ENCODE results near the gene CELF6.
"Not testable (repeated sequence)": the region's sequence is repeated elsewhere in the genome, so short reads cannot be mapped to it uniquely, and the experiment has no call there.

CELF6 gene

DNA sequence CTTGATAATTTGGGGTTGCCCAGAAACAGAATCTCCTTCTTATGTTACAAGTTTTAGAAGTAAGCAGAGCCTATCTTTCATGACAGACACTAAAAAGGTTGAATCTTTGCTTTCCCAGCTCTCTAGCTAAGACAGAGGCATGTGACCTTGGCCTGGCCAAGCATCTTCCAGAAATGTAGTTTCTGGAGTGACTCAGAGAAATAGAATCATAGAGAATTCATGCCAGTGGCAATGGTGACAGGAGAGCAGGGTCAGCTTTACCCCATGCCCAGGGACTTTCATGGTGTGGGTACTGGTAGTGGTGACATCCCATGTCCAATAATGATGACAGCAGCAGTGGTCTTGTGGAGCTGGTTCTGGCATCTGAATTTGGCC, 43.6 kb downstream of the CELF6 start:
- in situ Hi-C loops (cut with MboI; ENCODE audit: low sequenced_read_pairs) = no loop called here
- Histone ChIP-seq H3K36me3 (replicated peaks) (no peaks in the 10 kb centered on the region; the same call in 1 of the 2 replicates), H3K4me1 (peaks cover 10% of the 10 kb centered on the region), H3K4me3 (no peak overlapping the region), H3K9me3 (no peaks in the 10 kb centered on the region), H3K27me3 (ENCODE audit: low read depth) (0 out of 2 replicates have a peak, but pooled peaks cover 2% of the 10 kb centered on the region)
- no peak for DNase-seq (ENCODE audit: low spot score in 2 of 2)

GRCh38 chr15:72275635-72276325, 44.2 kb downstream of the CELF6 start:
- H3K27me3 ChIP-seq (ENCODE audit: low read depth); DNase-seq (ENCODE audit: low spot score in 2 of 2); H3K36me3 ChIP-seq (replicated peaks); H3K4me3 ChIP-seq; in situ Hi-C loops (cut with MboI; ENCODE audit: low sequenced_read_pairs); H3K9me3 ChIP-seq: not testable (repeated sequence)
- peaks cover 15% of the 10 kb centered on the region for H3K4me1 ChIP-seq

- Histone ChIP-seq H3K4me3 (peak overlapping the region; percentile 85), H3K36me3 (replicated peaks) (peaks cover 28% of the 10 kb centered on the region), H3K4me1 (peaks cover 21% of the 10 kb centered on the region), H3K27me3 (ENCODE audit: low read depth) (no peaks in the 10 kb centered on the region), H3K9me3 (no peaks in the 10 kb centered on the region)
- DNase-seq (ENCODE audit: low spot score in 2 of 2) = no peak
- in situ Hi-C loops (cut with MboI; ENCODE audit: low sequenced_read_pairs) = no loop called here
These were observed 47.0 kb downstream of the CELF6 start for GRCh38 chr15:72272997-72273352.

DNA sequence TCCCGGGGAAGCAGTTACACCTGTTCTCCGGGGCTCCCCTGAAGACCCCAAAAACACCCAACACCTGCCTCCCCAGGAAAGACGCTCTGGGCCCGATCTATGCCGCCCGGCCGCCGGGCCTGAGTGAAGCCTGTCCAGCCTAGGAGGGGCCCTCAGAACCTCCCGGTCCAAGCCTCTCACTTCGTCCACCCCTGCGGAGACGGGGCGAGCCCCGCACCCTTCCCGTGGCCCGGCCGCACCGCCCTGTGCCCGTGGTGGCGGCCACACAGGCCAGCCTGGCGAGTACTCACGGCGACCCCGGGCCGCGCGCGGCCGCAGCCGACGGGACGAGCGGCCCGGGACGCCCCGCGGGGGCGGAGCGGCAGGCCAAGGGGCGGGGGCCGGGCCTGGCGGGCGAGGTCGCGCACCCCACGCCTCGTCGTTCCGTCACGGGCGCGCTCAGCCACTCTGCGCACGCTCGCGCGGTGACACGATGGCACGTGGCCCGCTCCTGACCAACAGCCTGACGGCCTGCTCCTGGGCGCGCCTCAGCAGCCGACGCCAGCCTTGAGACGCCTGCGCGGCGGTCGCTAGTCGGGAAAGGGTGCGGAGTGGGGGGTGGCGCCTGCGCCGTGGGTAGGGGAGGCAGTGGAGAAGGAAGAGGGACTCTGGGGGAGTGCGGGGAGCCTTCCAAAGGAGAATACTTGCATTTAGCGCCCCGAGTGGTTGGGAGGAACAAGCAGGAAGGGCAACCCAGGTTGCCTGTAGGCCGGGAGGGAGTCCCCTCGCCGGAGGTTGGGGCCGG, 47.6 kb downstream of the CELF6 start, which contains the start of gene PARP6:
Gene PARP6 (minus strand): TSS at position 342 of the 784 bp plus-strand sequence. CDS start 5,077 bp downstream, outside the sequence.
- peaks cover 21% of the 10 kb centered on the region for H3K4me1 ChIP-seq
- in situ Hi-C loops (cut with MboI; ENCODE audit: low sequenced_read_pairs) = no loop called here
- H3K27me3 ChIP-seq (ENCODE audit: low read depth) = no peaks in the 10 kb centered on the region
- no peaks in the 10 kb centered on the region for H3K9me3 ChIP-seq
- peaks cover 34% of the 10 kb centered on the region for H3K36me3 ChIP-seq (replicated peaks)
- peak within 1 kb of the TSS; percentile 85 for H3K4me3 ChIP-seq
- DNase-seq (ENCODE audit: low spot score in 2 of 2) = peak; percentile 100

DNA sequence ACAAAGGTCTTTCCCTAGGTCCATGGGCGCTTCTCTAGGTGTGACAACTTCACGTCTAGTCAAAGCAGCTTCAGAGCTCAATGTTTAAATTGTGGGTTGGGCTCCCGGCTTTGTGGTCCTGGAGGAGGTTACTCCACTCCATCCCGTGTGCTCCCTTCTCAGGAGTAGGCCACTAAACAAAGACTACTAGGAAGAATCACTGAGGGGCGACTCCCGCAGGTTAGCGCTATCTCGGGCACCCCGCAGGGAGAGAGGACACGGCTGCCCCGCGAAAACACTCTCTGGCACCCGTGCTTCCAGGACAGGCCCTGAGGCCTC, 48.1 kb downstream of the CELF6 start:
- Histone ChIP-seq H3K36me3 (replicated peaks) (peaks cover 40% of the 10 kb centered on the region), H3K9me3 (no peaks in the 10 kb centered on the region), H3K4me3 (peak overlapping the region; percentile 85), H3K4me1 (peaks cover 21% of the 10 kb centered on the region), H3K27me3 (ENCODE audit: low read depth) (no peaks in the 10 kb centered on the region)
- DNase-seq (ENCODE audit: low spot score in 2 of 2) = peak; percentile 41 to 54
- in situ Hi-C loops (cut with MboI; ENCODE audit: low sequenced_read_pairs) = no loop called here

DNA sequence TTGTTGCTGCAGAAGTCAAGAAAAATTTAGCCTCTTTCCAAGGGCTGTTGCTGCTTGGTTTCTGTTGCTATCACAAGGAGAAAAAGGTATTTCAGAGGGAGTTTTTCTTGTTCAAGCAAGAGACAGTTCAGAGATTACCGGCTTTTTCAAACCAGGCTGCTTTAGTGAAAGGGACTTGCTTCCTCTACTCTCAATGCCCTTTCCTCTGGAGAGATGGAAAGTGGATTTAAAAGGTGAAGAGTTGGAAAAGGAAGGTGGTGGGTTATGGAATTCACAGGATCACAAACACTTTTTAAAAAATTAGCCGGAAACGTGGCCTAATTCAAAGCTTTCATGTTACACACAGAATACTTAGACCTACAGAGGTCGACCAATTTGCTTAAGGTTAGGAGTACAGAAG, 48.7 kb downstream of the CELF6 start:
- Histone ChIP-seq H3K4me3 (peak overlapping the region; percentile 85), H3K27me3 (ENCODE audit: low read depth) (no peaks in the 10 kb centered on the region), H3K9me3 (no peaks in the 10 kb centered on the region), H3K4me1 (peaks cover 21% of the 10 kb centered on the region), H3K36me3 (replicated peaks) (peaks cover 46% of the 10 kb centered on the region)
- in situ Hi-C loops (cut with MboI; ENCODE audit: low sequenced_read_pairs) = no loop called here
- no peak for DNase-seq (ENCODE audit: low spot score in 2 of 2)

DNA sequence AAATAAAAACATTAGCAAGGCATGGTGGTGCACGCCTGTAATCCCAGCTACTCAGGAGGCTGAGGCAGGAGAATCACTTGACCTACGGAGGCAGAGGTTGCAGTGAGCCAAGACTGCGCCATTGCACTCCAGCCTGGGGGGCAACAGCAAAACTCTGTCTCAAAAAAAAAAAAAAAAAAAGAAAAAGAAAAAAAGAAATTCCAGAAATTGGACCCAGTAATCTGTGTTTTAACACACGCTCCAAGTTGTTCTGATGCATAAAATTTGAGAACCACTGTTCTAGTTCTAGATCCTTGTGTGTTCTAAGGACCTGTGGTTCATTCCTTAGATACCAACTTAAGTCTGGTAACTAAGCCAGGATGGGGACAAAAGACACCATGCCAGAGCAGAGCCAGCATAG, 50.2 kb downstream of the CELF6 start:
- Histone ChIP-seq H3K4me1 (peaks cover 21% of the 10 kb centered on the region), H3K36me3 (replicated peaks) (peaks cover 61% of the 10 kb centered on the region), H3K9me3 (no peaks in the 10 kb centered on the region), H3K4me3 (no peak overlapping the region), H3K27me3 (ENCODE audit: low read depth) (no peaks in the 10 kb centered on the region)
- in situ Hi-C loops (cut with MboI; ENCODE audit: low sequenced_read_pairs) = no loop called here
- no peak for DNase-seq (ENCODE audit: low spot score in 2 of 2)

- no peaks in the 10 kb centered on the region for H3K9me3 ChIP-seq
- no peaks in the 10 kb centered on the region for H3K27me3 ChIP-seq (ENCODE audit: low read depth)
- H3K4me3 ChIP-seq = no peak overlapping the region
- H3K4me1 ChIP-seq = no peaks in the 10 kb centered on the region
- in situ Hi-C loops (cut with MboI; ENCODE audit: low sequenced_read_pairs) = no loop called here
- DNase-seq (ENCODE audit: low spot score in 2 of 2) = no peak
- peaks cover 97% of the 10 kb centered on the region for H3K36me3 ChIP-seq (replicated peaks)
These were observed 54.9 kb downstream of the CELF6 start for GRCh38 chr15:72265031-72265430.

DNA sequence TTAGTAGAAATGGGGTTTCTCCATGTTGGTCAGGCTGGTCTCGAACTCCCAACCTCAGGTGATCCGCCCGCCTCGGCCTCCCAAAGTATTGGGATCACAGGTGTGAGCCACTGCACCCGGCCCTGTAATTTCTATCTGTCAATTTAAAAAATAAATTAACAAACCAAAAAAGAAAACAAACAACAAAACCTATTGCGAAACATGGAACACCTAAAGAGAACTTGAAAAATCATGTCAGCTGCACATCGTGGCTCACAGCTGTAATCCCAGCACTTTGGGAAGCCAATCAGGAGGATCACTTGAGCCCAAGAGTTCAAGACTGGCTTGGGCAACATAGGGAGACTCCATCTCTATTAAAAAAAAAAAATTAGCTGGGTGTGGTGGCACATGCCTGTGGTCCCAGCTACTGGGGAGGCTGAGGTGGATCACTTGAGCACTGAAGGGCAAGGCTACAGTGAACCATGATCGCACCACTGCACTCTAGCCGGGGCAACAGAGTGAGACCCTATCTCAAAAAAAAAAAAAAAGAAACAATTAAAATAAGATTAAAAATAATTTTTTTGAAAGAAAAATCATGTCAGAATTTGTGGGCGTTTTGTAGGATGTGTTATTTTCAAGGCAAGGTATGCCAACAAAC, 67.2 kb downstream of the CELF6 start:
- Histone ChIP-seq H3K4me3 (no peak overlapping the region), H3K4me1 (peaks cover 17% of the 10 kb centered on the region), H3K27me3 (ENCODE audit: low read depth) (no peaks in the 10 kb centered on the region), H3K36me3 (replicated peaks) (peaks cover 90% of the 10 kb centered on the region), H3K9me3 (no peaks in the 10 kb centered on the region)
- DNase-seq (ENCODE audit: low spot score in 2 of 2) = no peak
- in situ Hi-C loops (cut with MboI; ENCODE audit: low sequenced_read_pairs) = no loop called here

DNA sequence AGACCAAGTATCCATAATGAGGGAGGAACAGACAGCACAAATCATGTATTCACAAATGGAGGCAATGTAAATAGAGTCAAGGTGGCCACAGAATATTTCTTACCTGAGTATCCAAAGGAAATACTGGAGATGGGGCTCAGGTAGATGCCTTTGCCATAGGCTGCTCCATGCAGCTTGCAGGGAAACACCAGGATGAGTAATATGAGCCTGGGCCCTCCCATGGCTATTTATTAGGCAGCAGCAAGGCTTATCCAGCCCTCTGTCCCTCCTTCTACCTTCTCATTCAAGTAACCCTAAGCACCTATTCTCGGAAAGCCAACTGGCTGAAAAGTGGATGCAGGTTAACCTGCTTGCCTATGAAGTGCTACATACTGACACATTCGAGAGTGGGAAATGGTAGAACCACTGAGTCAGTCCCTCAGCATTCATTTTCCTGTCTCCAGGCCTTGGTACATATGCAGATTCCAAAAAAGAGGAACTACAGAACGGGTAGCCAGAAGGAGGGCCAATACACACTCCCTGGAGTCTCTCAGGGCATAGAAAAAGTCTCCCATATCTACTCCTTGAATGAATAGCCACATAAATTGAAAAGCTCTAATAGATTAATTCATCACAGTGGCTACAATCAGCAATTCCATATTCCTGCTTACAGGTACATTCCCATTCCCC, 70.7 kb downstream of the CELF6 start:
- in situ Hi-C loops (cut with MboI; ENCODE audit: low sequenced_read_pairs) = no loop called here
- Histone ChIP-seq H3K27me3 (ENCODE audit: low read depth) (no peaks in the 10 kb centered on the region), H3K4me1 (peaks cover 17% of the 10 kb centered on the region), H3K9me3 (no peaks in the 10 kb centered on the region), H3K36me3 (replicated peaks) (peaks cover 78% of the 10 kb centered on the region), H3K4me3 (no peak overlapping the region)
- DNase-seq (ENCODE audit: low spot score in 2 of 2) = no peak

- Histone ChIP-seq H3K9me3 (no peaks in the 10 kb centered on the region), H3K36me3 (replicated peaks) (peaks cover 78% of the 10 kb centered on the region), H3K4me3 (no peak overlapping the region), H3K27me3 (ENCODE audit: low read depth) (no peaks in the 10 kb centered on the region), H3K4me1 (peaks cover 17% of the 10 kb centered on the region)
- DNase-seq (ENCODE audit: low spot score in 2 of 2) = no peak
- in situ Hi-C loops (cut with MboI; ENCODE audit: low sequenced_read_pairs) = no loop called here
These were observed 71.4 kb downstream of the CELF6 start for GRCh38 chr15:72248514-72248913.

DNA sequence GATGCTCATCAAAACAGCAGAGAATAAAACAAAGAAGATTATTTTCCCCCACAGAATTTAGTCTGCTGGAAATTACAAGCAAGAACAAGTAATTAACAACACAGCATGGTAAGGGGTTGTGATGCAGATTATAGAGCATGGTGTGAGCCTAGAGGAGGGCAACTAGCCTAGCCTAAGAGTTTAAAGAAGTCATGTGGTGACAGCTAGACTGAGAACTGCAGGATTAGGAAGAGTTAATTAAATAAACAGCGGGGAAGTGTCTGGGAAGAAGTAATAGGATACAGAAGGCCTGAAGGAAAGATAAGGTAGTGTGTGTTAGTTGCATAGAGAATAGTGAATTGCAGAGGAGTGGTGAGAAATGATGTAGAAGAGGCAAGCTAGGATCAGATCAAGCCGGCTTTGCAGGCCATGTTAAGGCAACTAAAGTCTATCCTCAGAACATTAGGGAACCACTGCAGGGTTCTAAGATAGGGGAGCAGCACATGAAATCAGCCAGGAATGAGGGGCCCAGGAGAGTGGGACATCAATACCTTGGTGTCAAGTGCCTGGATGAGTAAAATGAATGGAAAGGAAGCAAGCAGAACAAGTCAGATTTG, 77.1 kb downstream of the CELF6 start:
- no peaks in the 10 kb centered on the region for H3K27me3 ChIP-seq (ENCODE audit: low read depth)
- H3K36me3 ChIP-seq (replicated peaks) = peaks cover 71% of the 10 kb centered on the region
- DNase-seq (ENCODE audit: low spot score in 2 of 2) = no peak
- no peaks in the 10 kb centered on the region for H3K4me1 ChIP-seq
- H3K9me3 ChIP-seq = no peaks in the 10 kb centered on the region
- in situ Hi-C loops (cut with MboI; ENCODE audit: low sequenced_read_pairs) = no loop called here
- no peak overlapping the region for H3K4me3 ChIP-seq

DNA sequence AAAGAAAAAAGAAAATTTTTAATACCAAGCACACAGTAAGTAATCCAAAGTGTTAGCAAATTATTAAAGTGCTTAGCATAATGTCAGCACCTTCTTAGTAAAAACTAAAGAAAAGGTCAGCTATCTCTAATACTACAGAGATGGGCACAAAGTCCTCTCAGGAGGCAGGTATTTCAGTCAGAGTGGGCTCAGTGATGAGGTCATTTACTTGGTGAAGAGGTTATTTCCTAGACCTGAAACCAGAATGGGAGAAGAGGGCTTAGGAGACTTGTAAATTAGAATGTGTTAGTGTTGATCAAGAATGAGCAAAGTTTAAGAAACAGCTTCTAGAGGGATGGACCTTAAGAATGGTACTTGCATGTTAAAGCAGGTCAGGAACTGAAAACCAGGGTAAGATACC, 80.3 kb downstream of the CELF6 start:
- Histone ChIP-seq H3K27me3 (ENCODE audit: low read depth) (no peaks in the 10 kb centered on the region), H3K4me3 (no peak overlapping the region), H3K36me3 (replicated peaks) (peaks cover 54% of the 10 kb centered on the region), H3K4me1 (no peaks in the 10 kb centered on the region), H3K9me3 (no peaks in the 10 kb centered on the region)
- in situ Hi-C loops (cut with MboI; ENCODE audit: low sequenced_read_pairs) = no loop called here
- DNase-seq (ENCODE audit: low spot score in 2 of 2) = no peak
